GM18870 (cell line): ENCODE results near the gene LCE2B.
"Not testable (repeated sequence)": the region's sequence is repeated elsewhere in the genome, so short reads cannot be mapped to it uniquely, and the experiment has no call there.

Experiments used
- ATAC-seq: cut with Tn5 transposase; IDR thresholded peaks from one replicate; pipeline ENCODE4 v1.9.1; 2021; ENCODE audit warnings: moderate library complexity; ENCODE audit not compliant: unreplicated experiment

The LCE2B gene, protein sequence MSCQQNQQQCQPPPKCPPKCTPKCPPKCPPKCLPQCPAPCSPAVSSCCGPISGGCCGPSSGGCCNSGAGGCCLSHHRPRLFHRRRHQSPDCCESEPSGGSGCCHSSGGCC

GRCh38 chr1:152685823-152686222, at the start of gene LCE2B:
TSS of gene LCE2B (plus strand) at chr1:152686123. CDS start at chr1:152686844, 721 bp downstream.
- not testable (repeated sequence) for ATAC-seq

- no peak for ATAC-seq
These were observed 45.6 kb upstream of the LCE2B start for GRCh38 chr1:152640351-152640750.

- ATAC-seq, result no peak
These were observed 42.0 kb upstream of the LCE2B start for GRCh38 chr1:152643945-152644344.

DNA sequence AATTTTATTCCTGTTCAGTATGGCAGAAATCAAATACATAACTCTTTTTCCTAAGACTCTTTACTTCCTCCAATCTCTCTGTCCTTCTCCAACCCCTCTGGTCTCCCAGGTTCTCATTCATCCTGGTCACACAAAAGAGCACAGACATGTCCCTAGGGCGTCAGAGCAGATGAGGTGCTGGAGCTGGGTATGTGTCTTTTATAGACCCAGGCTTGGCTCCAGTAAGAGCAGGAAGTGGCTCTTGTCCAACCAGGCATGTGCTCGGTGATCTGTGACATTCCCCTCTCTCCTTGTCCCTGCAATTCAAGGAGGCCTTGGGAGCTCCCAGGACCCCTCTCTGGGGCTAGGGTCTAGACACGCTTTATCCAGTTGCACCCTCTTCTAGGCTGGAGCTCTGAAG, 40.8 kb upstream of the LCE2B start:
- ATAC-seq, result no peak

GRCh38 chr1:152646656-152647055, 39.3 kb upstream of the LCE2B start:
- ATAC-seq, result no peak

GRCh38 chr1:152654110-152654509, 31.8 kb upstream of the LCE2B start:
- no peak for ATAC-seq

DNA sequence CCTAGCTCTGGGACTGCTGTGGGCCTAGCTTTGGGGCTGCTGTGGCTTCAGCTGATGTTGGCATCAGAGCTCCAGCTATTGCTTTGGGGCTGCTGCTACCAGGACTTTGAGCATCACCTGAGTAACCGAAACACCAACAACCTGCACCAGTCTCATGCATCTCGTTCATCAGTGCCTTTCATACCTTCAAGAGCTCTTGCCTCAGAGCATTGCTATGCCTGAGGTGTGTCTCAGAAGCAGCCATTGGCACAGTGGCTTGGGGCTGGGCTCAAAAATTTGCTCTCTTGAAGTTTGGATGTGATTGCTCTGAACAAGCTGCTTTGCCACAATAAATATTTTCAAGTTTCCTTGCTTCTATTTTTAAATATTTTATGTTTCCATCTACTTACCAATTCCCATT, 29.5 kb upstream of the LCE2B start:
- ATAC-seq, result no peak

DNA sequence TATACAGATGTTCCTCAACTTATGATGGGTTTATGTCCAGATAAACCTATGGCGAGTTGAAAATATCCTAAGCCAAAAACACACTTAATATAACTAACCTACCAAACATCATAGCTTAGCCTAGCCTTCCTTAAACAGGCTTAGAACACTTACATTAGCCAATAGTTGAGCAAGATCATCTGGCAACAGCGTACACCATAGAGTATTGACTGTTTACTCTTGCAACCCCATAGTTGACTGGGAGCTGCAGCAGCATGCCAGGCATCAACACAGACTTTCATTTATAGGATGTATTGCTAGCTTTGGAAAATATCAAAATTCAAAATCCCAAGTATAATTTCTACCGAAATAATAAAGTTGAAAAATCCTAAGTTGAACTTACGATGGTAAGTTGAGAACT, 28.2 kb upstream of the LCE2B start:
- no peak for ATAC-seq

DNA sequence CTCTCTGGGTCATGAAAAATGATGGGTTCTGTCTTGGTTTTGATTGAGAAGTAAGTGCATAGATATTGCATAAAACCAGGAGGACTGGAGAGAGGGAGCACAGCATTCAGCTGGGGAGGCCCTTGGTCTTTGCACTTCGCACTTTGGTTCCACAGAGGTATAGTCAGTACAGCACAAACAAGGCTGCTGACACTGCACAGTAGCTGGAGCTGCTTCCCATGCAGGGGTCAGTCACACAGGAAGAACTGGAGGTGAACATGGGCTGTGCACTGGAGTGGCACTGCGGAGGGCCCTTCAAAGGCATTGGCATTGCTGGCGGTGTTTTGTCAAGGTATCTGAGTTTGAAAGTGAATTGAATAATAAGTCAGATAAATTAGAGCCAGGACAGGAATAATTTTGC, 27.3 kb upstream of the LCE2B start:
- no peak for ATAC-seq

GRCh38 chr1:152663098-152663497, 22.8 kb upstream of the LCE2B start, which contains the start of gene LCE2D:
TSS of gene LCE2D (plus strand) at chr1:152663380. CDS start at chr1:152664106, 726 bp downstream.
- ATAC-seq, result no peak

DNA sequence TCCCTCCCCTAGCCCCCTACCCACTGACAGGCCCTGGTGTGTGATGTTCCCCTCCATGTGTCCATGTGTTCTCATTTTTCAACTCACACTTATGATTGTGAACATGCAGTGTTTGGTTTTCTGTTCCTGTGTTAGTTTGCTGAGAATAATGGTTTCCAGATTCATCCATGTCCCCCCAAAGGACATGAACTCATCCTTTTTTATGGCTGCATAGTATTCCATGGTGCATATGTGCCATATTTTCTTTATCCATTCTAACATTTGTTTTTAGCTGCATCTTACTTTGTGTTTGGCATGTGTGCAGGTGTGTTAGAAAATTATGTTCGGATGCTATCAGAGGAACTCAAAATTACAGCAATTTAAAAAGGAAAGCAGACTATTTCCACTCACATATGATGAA, 19.8 kb upstream of the LCE2B start:
- not testable (repeated sequence) for ATAC-seq

DNA sequence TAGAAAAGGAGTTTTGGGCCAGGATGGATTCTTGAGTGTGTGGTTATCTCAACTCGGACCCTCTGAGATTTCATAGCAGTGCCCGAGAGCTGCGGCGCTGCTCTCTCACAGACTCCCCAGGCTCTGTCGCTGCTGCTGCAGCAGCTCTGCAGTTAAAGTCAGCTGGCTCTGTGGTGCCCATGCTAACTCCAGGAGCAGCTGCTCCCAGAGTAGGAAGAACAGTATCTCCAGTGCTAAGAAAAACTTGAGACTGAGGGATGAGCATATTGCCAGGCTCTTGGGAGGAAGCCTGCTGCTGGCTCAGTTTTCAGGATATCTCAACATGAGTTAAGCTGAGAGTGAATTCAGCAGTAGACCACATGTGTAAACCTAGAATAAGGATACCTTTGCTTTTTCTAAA, 18.3 kb upstream of the LCE2B start:
- ATAC-seq, result no peak

DNA sequence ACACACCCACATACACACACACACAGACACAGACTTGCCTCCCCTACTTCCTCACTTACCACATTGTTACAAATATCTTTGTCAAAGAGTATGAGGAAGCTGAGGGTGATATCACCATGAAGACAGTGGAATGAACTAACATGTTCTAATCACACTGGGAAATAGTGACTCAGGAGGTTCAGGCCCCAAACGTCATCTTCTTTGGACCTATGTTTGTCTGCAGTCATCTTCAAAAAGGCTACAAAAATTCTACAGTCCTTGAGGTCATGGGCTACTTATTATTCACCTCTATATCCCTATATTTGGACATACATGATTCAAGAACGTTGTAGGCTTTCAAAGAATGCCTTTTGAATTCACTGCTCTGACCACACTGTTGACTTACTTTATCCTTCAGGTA, 12.9 kb upstream of the LCE2B start:
- ATAC-seq, result no peak

GRCh38 chr1:152674983-152675382, 10.9 kb upstream of the LCE2B start, which contains the start of gene LCE2C:
TSS of gene LCE2C (plus strand) at chr1:152675279. CDS start at chr1:152676016, 737 bp downstream.
- not testable (repeated sequence) for ATAC-seq

- ATAC-seq, result no peak
These were observed 6.5 kb upstream of the LCE2B start for GRCh38 chr1:152679459-152679858.

DNA sequence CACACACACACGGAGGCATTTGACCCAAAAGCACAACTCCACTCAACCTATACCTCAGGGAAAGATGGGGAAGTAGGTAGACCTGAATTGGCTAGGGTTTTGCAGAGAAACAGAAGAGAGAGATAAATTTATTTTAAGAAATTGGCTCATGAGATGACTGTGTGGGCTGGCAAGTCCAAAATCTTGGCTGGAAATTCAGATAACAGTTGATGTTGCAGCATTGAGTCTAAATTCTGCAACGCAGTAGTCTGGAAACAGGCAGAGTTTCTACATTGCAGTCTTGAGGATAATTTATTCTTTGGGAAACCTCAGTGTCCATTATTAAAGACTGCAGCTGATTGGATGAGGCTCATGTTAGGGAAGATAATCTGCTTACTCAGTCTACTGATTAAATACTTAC, 4.3 kb upstream of the LCE2B start:
- no peak for ATAC-seq

- no peak for ATAC-seq
These were observed 2.1 kb upstream of the LCE2B start for GRCh38 chr1:152683846-152684245.

DNA sequence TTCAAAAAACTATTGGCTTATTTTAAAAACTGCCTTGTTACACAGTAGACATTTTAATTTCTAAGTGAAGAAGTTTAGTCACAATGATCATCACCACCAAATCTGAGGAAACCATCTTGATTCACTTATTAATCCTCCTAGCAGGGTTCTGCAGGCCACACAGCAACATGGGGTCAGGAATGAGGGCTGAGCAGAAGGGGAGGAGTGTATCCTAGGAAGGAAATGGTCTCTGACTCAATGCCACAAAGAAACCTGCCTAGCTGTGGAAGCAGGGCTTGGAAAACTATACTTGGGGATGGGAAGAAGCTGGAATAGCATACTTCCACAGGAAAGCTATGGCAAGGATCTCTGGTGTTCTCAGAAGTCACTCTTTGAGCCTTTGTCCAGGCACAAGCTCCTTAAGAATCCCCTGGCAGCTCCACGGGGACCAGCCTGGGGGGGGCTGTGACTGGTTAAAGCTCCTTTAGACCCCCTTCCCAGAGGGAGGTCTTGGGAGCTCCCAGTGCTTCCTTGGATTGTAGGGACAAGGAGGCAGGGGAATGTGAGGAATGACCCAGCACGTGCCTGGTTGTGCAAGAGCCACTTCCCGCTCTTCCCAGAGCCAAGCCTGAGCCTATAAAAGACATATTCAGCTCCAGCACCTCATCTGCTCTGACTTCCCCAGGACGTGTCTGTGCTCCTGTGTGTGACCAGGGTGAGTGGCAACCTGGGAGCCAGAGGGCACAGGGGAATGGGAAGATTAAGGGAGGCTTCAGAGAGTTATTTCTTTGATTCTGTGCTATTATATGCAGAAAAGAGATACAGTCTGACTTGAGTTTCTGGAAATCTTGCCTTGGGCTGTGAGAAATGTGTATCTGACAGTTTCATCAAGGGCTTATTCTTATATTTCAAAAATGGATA, 12.0 kb downstream of the LCE2B start, which contains the start of gene LCE2A:
TSS of gene LCE2A (plus strand) at position 645 of the 900 bp plus-strand sequence. CDS start 557 bp downstream, outside the sequence.
- no peak for ATAC-seq

GRCh38 chr1:152699746-152700145, 13.8 kb downstream of the LCE2B start:
- no peak for ATAC-seq

- no peak for ATAC-seq
These were observed 21.9 kb downstream of the LCE2B start, which contains the start of gene LCE4A for GRCh38 chr1:152707860-152708259. TSS of gene LCE4A (plus strand) at chr1:152708160. CDS start at chr1:152709076, 916 bp downstream.

GRCh38 chr1:152718238-152718637, 32.3 kb downstream of the LCE2B start:
- ATAC-seq, result no peak

- no peak for ATAC-seq
These were observed 39.3 kb downstream of the LCE2B start for GRCh38 chr1:152725261-152725660.
